Measurements from ENCODE around the gene OR7C2. TPM values are rescaled to one million over a fixed set of nuclear protein-coding genes. Genes with fewer than 3 reads are reported as not detected.

OR7C2 gene
- not detected in 2 replicates for total RNA-seq

GRCh38 chr19:14941189-14941588 lies at the start of gene OR7C2:
Gene OR7C2, plus strand, starts transcription at chr19:14941489. Its CDS starts 0 bp downstream, at chr19:14941489.

GRCh38 chr19:14979476-14980255 lies 38.4 kb downstream of the OR7C2 start, which contains the start of gene SLC1A6:
Gene SLC1A6, minus strand, starts transcription at chr19:14979864. Its CDS starts 6,954 bp downstream, at chr19:14972910.

Other genes starting within 250 kb of the OR7C2 start
- 0.71 and 1.0 TPM in 2 replicates for gene ADGRE2, start 162.9 kb upstream of the OR7C2 start, total RNA-seq
- not detected in 2 replicates for gene OR7A5, start 106.3 kb upstream of the OR7C2 start, total RNA-seq
- not detected in 2 replicates for gene OR7C1, start 106.3 kb upstream of the OR7C2 start, total RNA-seq
- not detected in 2 replicates for gene OR7A10, start 92.6 kb upstream of the OR7C2 start, total RNA-seq
- not detected in 2 replicates for gene OR7A17, start 55.4 kb upstream of the OR7C2 start, total RNA-seq
- under 0.01 TPM in 1 of 2 replicates, not detected in the other for gene SLC1A6, start 38.4 kb downstream of the OR7C2 start, total RNA-seq
- gene CASP14, start 108.0 kb downstream of the OR7C2 start, total RNA-seq: under 0.01 TPM in 2 replicates
- not detected in 2 replicates for gene OR1I1, start 140.7 kb downstream of the OR7C2 start, total RNA-seq
- 1.0 and 1.2 TPM in 2 replicates for gene SYDE1, start 165.9 kb downstream of the OR7C2 start, total RNA-seq